Stimulated activated naive CD8-positive, alpha-beta T cell treated with anti-CD3 and anti-CD28 coated beads, Interleukin-15, amount 100 ng/mL, for 72 hours (primary cell): Measurements from ENCODE around the gene JMJD8.
A peak's percentile ranks its signal among the peaks of the same experiment; 100 is the strongest.

Experiments
- ATAC-seq: fragments of 150-1000 bp; cut with Tn5 transposase; 2 replicates; pipeline ENCODE4 v1.10.0; 2021; ENCODE audit warnings: mild to moderate bottlenecking, moderate library complexity
- DNase-seq, 2 donors: peaks; one replicate each; pipeline ENCODE4 v3.0.0; 2021 to 2022
- H3K27ac Mint-ChIP-seq, 2 donors: one replicate each; pipeline ENCODE4 v1.8.0; 2022; ENCODE audit warnings: mild to moderate bottlenecking in 2 of 2, mixed read lengths in 2 of 2, moderate library complexity in 2 of 2
- H3K27me3 Mint-ChIP-seq: one replicate; pipeline ENCODE4 v1.8.0; 2022; ENCODE audit warnings: mixed read lengths
- H3K4me1 Mint-ChIP-seq: one replicate; pipeline ENCODE4 v1.8.0; 2022; ENCODE audit warnings: mild to moderate bottlenecking, mixed read lengths
- H3K4me3 Mint-ChIP-seq, 2 donors: one replicate each; pipeline ENCODE4 v1.8.0; 2022; ENCODE audit warnings: mild to moderate bottlenecking in 2 of 2, mixed read lengths in 2 of 2, moderate library complexity in 1 of 2
- H3K9me3 Mint-ChIP-seq, 2 donors: one replicate each; pipeline ENCODE4 v1.8.0; 2022; ENCODE audit warnings: mixed read lengths in 2 of 2

Gene JMJD8

GRCh38 chr16:641326-642188, 42.6 kb downstream of the JMJD8 start, which contains the start of gene MCRIP2:
TSS of gene MCRIP2 (plus strand) at chr16:641828. CDS start at chr16:641992, 164 bp downstream.
- Mint-ChIP-seq H3K27me3 (peaks cover 5% of the 10 kb centered on the region), H3K27ac (no peak within 1 kb of the TSS), H3K4me1 (peaks cover 58% of the 10 kb centered on the region), H3K4me3 (peak within 1 kb of the TSS; percentile 81 to 86), H3K9me3 (no peaks in the 10 kb centered on the region)
- peak; percentile 76 to 82 for DNase-seq
- ATAC-seq = peak; percentile 67

- DNase-seq (no peak), ATAC-seq (no peak)
- Mint-ChIP-seq H3K4me3 (peak overlapping the region; percentile 66 to 68), H3K27me3 (peaks cover 7% of the 10 kb centered on the region), H3K27ac (no peak overlapping the region), H3K4me1 (peaks cover 52% of the 10 kb centered on the region), H3K9me3 (no peaks in the 10 kb centered on the region)
These were observed 43.5 kb downstream of the JMJD8 start for GRCh38 chr16:640614-641013.

- no peak overlapping the region for H3K4me3 Mint-ChIP-seq
- no peak overlapping the region for H3K27ac Mint-ChIP-seq
- H3K4me1 Mint-ChIP-seq = peaks cover 48% of the 10 kb centered on the region
These were observed 45.3 kb downstream of the JMJD8 start for GRCh38 chr16:638836-639235.

GRCh38 chr16:638034-638543, 46.0 kb downstream of the JMJD8 start:
- DNase-seq (no peak), ATAC-seq (no peak)
- H3K4me1 Mint-ChIP-seq = peaks cover 41% of the 10 kb centered on the region
- H3K27ac Mint-ChIP-seq = no peak overlapping the region
- peaks cover 7% of the 10 kb centered on the region for H3K27me3 Mint-ChIP-seq
- peak overlapping the region in 1 of 2 donors; percentile 44 for H3K4me3 Mint-ChIP-seq
- H3K9me3 Mint-ChIP-seq = no peaks in the 10 kb centered on the region

More at GRCh38 chr16:638836-639235, 45.3 kb downstream of the JMJD8 start:
- peaks cover 7% of the 10 kb centered on the region for H3K27me3 Mint-ChIP-seq
- DNase-seq (no peak), ATAC-seq (no peak)
- no peaks in the 10 kb centered on the region for H3K9me3 Mint-ChIP-seq

GRCh38 chr16:637081-638018, 46.8 kb downstream of the JMJD8 start:
- no peak for DNase-seq
- peaks cover 34% of the 10 kb centered on the region for H3K4me1 Mint-ChIP-seq
- peak; percentile 54 for ATAC-seq

GRCh38 chr16:636206-637080, 47.7 kb downstream of the JMJD8 start, which contains the start of gene METTL26:
TSS of gene METTL26 (minus strand) at chr16:636305. CDS start at chr16:636290, 15 bp downstream.
- Mint-ChIP-seq H3K27ac (peak within 1 kb of the TSS; percentile 95 to 100), H3K27me3 (peaks cover 7% of the 10 kb centered on the region), H3K4me3 (peak within 1 kb of the TSS; percentile 96 to 100), H3K4me1 (peaks cover 34% of the 10 kb centered on the region), H3K9me3 (no peaks in the 10 kb centered on the region)
- ATAC-seq (peak; percentile 89), DNase-seq (peak; percentile 94 to 97)

More at GRCh38 chr16:637081-638018, 46.8 kb downstream of the JMJD8 start:
- H3K9me3 Mint-ChIP-seq = no peaks in the 10 kb centered on the region
- peaks cover 7% of the 10 kb centered on the region for H3K27me3 Mint-ChIP-seq
- peak overlapping the region; percentile 96 to 100 for H3K4me3 Mint-ChIP-seq
- H3K27ac Mint-ChIP-seq = peak overlapping the region; percentile 95 to 100

GRCh38 chr16:635573-636205, 48.4 kb downstream of the JMJD8 start:
- peak overlapping the region in 1 of 2 donors; percentile 27 for H3K27ac Mint-ChIP-seq

GRCh38 chr16:634996-635395, 49.1 kb downstream of the JMJD8 start:
- no peaks in the 10 kb centered on the region for H3K9me3 Mint-ChIP-seq
- DNase-seq (no peak), ATAC-seq (no peak)
- H3K27me3 Mint-ChIP-seq = peaks cover 7% of the 10 kb centered on the region
- H3K27ac Mint-ChIP-seq = no peak overlapping the region
- H3K4me1 Mint-ChIP-seq = peaks cover 34% of the 10 kb centered on the region
- peak overlapping the region; percentile 74 to 100 for H3K4me3 Mint-ChIP-seq

More at GRCh38 chr16:635573-636205, 48.4 kb downstream of the JMJD8 start:
- Mint-ChIP-seq H3K4me1 (peaks cover 34% of the 10 kb centered on the region), H3K4me3 (peak overlapping the region; percentile 47 to 100), H3K9me3 (no peaks in the 10 kb centered on the region), H3K27me3 (peaks cover 7% of the 10 kb centered on the region)
- peak; percentile 23 for ATAC-seq
- no peak for DNase-seq

GRCh38 chr16:634051-634670, 50.0 kb downstream of the JMJD8 start:
- Mint-ChIP-seq H3K9me3 (no peaks in the 10 kb centered on the region), H3K27me3 (peaks cover 7% of the 10 kb centered on the region), H3K4me3 (peak overlapping the region; percentile 74 to 100), H3K27ac (no peak overlapping the region), H3K4me1 (peaks cover 34% of the 10 kb centered on the region)
- DNase-seq (no peak), ATAC-seq (no peak)

- Mint-ChIP-seq H3K9me3 (no peaks in the 10 kb centered on the region), H3K27ac (no peak overlapping the region), H3K4me1 (peaks cover 29% of the 10 kb centered on the region), H3K27me3 (peaks cover 7% of the 10 kb centered on the region), H3K4me3 (no peak overlapping the region)
- DNase-seq (no peak), ATAC-seq (no peak)
These were observed 50.6 kb downstream of the JMJD8 start for GRCh38 chr16:633336-634050.

GRCh38 chr16:632486-633335, 51.4 kb downstream of the JMJD8 start:
- no peak overlapping the region for H3K27ac Mint-ChIP-seq
- DNase-seq = no peak
- peaks cover 7% of the 10 kb centered on the region for H3K27me3 Mint-ChIP-seq

GRCh38 chr16:631808-632358, 52.3 kb downstream of the JMJD8 start:
- Mint-ChIP-seq H3K27me3 (peaks cover 6% of the 10 kb centered on the region), H3K9me3 (no peaks in the 10 kb centered on the region), H3K4me3 (no peak overlapping the region), H3K4me1 (peaks cover 20% of the 10 kb centered on the region), H3K27ac (no peak overlapping the region)
- DNase-seq (no peak), ATAC-seq (no peak)

More at GRCh38 chr16:632486-633335, 51.4 kb downstream of the JMJD8 start:
- ATAC-seq = no peak
- H3K4me3 Mint-ChIP-seq = no peak overlapping the region
- peaks cover 25% of the 10 kb centered on the region for H3K4me1 Mint-ChIP-seq
- no peaks in the 10 kb centered on the region for H3K9me3 Mint-ChIP-seq
